Stimulated activated naive CD4-positive, alpha-beta T cell treated with Interleukin-2 at 50 U/mL for 16 hours (primary cell): ENCODE results near the gene RNF151.

Experiments
- DNase-seq: peaks from one replicate; lab custom pipeline; 2025; lab: John Stamatoyannopoulos, UW

The RNF151 gene

GRCh38 chr16:1976951-1977874, 10.6 kb downstream of the RNF151 start:
- no peak for DNase-seq

GRCh38 chr16:1977875-1978268, 11.2 kb downstream of the RNF151 start:
- DNase-seq: no peak

GRCh38 chr16:1978476-1979120, 11.9 kb downstream of the RNF151 start:
- DNase-seq: no peak

GRCh38 chr16:1979271-1980029, 12.8 kb downstream of the RNF151 start:
- DNase-seq: peak; percentile 37

- DNase-seq: no peak
These were observed 13.5 kb downstream of the RNF151 start for GRCh38 chr16:1980030-1980769.

GRCh38 chr16:1980770-1981087, 14.1 kb downstream of the RNF151 start:
- DNase-seq: no peak

- no peak for DNase-seq
These were observed 14.8 kb downstream of the RNF151 start, which contains the start of gene NOXO1 for GRCh38 chr16:1981398-1981836. Gene NOXO1 (minus strand): TSS chr16:1981469. CDS start chr16:1981179, 290 bp downstream.

GRCh38 chr16:1982013-1982433, 15.4 kb downstream of the RNF151 start:
- DNase-seq: no peak

- DNase-seq: no peak
These were observed 16.4 kb downstream of the RNF151 start for GRCh38 chr16:1982991-1983543.

GRCh38 chr16:1983544-1984346, 17.1 kb downstream of the RNF151 start, which contains the start of gene GFER:
Gene GFER (plus strand): TSS chr16:1984193. CDS start chr16:1984219, 26 bp downstream.
- peak; percentile 69 for DNase-seq

- no peak for DNase-seq
These were observed 17.9 kb downstream of the RNF151 start for GRCh38 chr16:1984347-1985225.

- DNase-seq: no peak
These were observed 19.0 kb downstream of the RNF151 start for GRCh38 chr16:1985466-1986150.

- DNase-seq: no peak
These were observed 20.5 kb downstream of the RNF151 start for GRCh38 chr16:1987198-1987597.

GRCh38 chr16:1989209-1990100, 22.8 kb downstream of the RNF151 start, which contains the start of gene SYNGR3:
Gene SYNGR3 (plus strand): TSS chr16:1989970. CDS start chr16:1990103, 133 bp downstream.
- DNase-seq: no peak

GRCh38 chr16:1990101-1990350, 23.4 kb downstream of the RNF151 start:
- no peak for DNase-seq

GRCh38 chr16:1990351-1991134, 23.9 kb downstream of the RNF151 start:
- peak; percentile 24 for DNase-seq

- peak; percentile 33 for DNase-seq
These were observed 24.5 kb downstream of the RNF151 start for GRCh38 chr16:1991135-1991551.
